Activated CD4-positive, alpha-beta T cell treated with anti-CD3 and anti-CD28 coated beads, Interleukin-2, amount 10 ng/mL, durations not matched to agents 7 days and 5 days (primary cell): ENCODE results near the gene CNGA1. TPM values are rescaled to one million over a fixed set of nuclear protein-coding genes. Genes with fewer than 3 reads are reported as not detected.
A peak's percentile ranks its signal among the peaks of the same experiment; 100 is the strongest.
"Not testable (repeated sequence)": the region's sequence is repeated elsewhere in the genome, so short reads cannot be mapped to it uniquely, and the experiment has no call there.

Experiments
- CTCF ChIA-PET: fragments of 350-600 bp; sonication (Branson Sonifier 250); formaldehyde crosslinking; loops from one replicate; lab custom pipeline; 2021; ENCODE audit warnings: antibody characterized with exemption; lab: Charles Lee
- POLR2A ChIA-PET: fragments of 350-600 bp; sonication (Branson Sonifier 250); formaldehyde crosslinking; loops from one replicate; lab custom pipeline; 2021; ENCODE audit warnings: antibody characterized with exemption; lab: Charles Lee
- DNase-seq: peaks from one replicate; pipeline ENCODE4 v3.0.0-alpha.2; 2020
- H3K27ac Mint-ChIP-seq: one replicate; pipeline ENCODE4 v1.8.0; 2021; ENCODE audit warnings: mild to moderate bottlenecking, moderate library complexity, mixed read lengths
- H3K27me3 Mint-ChIP-seq: one replicate; pipeline ENCODE4 v1.8.0; 2021; ENCODE audit warnings: mixed read lengths
- H3K36me3 Mint-ChIP-seq: one replicate; pipeline ENCODE4 v1.8.0; 2021; ENCODE audit warnings: low read depth, mixed read lengths
- H3K4me1 Mint-ChIP-seq: one replicate; pipeline ENCODE4 v1.8.0; 2021; ENCODE audit warnings: mixed read lengths
- H3K4me3 Mint-ChIP-seq: one replicate; pipeline ENCODE4 v1.8.0; 2021; ENCODE audit warnings: mild to moderate bottlenecking, moderate library complexity, mixed read lengths
- H3K9me3 Mint-ChIP-seq: one replicate; pipeline ENCODE4 v1.8.0; 2021; ENCODE audit warnings: mixed read lengths
- total RNA-seq, 2 experiments: library from RNA; stranded (reverse); gene quantifications; one replicate each; pipeline ENCODE4 v1.2.3, GENCODE V29; 2021

The CNGA1 gene
- total RNA-seq, 2 experiments from 2014 or later, result not detected

GRCh38 chr4:47942081-47942819, 74.2 kb downstream of the CNGA1 start:
- Mint-ChIP-seq H3K4me1 (no peaks in the 10 kb centered on the region), H3K9me3 (no peaks in the 10 kb centered on the region), H3K4me3 (no peak overlapping the region), H3K36me3 (no peaks in the 10 kb centered on the region), H3K27me3 (no peaks in the 10 kb centered on the region), H3K27ac (no peak overlapping the region)
- POLR2A ChIA-PET, result no interaction called here
- CTCF ChIA-PET, result no interaction called here
- DNase-seq, result no peak

DNA sequence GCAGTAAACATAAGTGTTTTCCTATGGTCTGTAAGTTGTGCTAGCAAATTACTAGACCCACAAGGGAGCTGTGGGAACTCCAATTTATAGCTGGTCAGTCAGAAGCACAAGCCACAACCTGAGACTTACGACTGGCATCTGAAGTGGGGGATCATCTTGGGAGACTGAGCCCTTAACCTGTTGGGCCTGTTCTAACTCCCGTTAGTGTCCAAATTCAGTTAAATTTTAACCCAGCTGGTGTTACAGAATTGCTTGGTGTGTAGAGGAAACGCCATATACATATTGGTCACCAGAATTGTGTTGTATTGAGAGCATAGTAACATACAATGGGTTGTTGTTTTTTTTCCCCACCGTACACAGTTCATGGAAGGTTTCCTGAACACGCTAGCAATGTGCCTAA, 77.0 kb downstream of the CNGA1 start:
- CTCF ChIA-PET, result no interaction called here
- no peaks in the 10 kb centered on the region for H3K9me3 Mint-ChIP-seq

GRCh38 chr4:47936336-47936735, 80.1 kb downstream of the CNGA1 start:
- POLR2A ChIA-PET, result no interaction called here
- CTCF ChIA-PET, result no interaction called here

More for the DNA sequence above, 77.0 kb downstream of the CNGA1 start:
- no peak overlapping the region for H3K27ac Mint-ChIP-seq
- no peaks in the 10 kb centered on the region for H3K36me3 Mint-ChIP-seq
- H3K4me3 Mint-ChIP-seq, result no peak overlapping the region
- DNase-seq, result no peak
- H3K27me3 Mint-ChIP-seq, result peaks cover 2% of the 10 kb centered on the region
- H3K4me1 Mint-ChIP-seq, result no peaks in the 10 kb centered on the region
- POLR2A ChIA-PET, result no interaction called here

DNA sequence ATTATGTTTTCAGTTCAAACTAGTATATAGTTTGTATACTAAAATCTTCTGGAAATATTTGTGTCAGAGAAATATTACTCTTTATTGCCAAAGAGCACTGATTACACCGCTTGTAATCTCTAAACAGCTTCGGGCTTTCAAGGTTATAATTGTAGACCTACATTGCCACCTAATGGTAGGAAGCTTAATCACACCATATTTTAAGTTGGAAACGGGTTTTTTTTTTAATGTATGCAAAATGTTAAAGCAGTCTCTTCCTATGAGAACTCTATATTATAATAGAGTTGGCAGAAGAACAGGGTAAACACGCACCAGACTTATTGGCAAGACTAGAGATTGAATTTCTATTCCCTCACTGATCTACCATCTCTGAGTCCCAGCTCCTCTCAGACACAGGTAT, 82.6 kb downstream of the CNGA1 start:
- H3K4me3 Mint-ChIP-seq, result no peak overlapping the region
- ChIA-PET POLR2A (no interaction called here), CTCF (interaction anchor here (1.0 to 1.5 kb wide), 5 partner anchors 12 to 261 kb away, joined by 3 to 4 read pairs (median 3); partner anchors contain the start of gene NFXL1)
- no peak overlapping the region for H3K27ac Mint-ChIP-seq
- H3K36me3 Mint-ChIP-seq, result no peaks in the 10 kb centered on the region
- no peak for DNase-seq
- H3K27me3 Mint-ChIP-seq, result peaks cover 6% of the 10 kb centered on the region
- H3K9me3 Mint-ChIP-seq, result no peaks in the 10 kb centered on the region
- H3K4me1 Mint-ChIP-seq, result no peaks in the 10 kb centered on the region

More at GRCh38 chr4:47936336-47936735, 80.1 kb downstream of the CNGA1 start:
- Mint-ChIP-seq H3K36me3 (no peaks in the 10 kb centered on the region), H3K27ac (no peak overlapping the region), H3K9me3 (no peaks in the 10 kb centered on the region), H3K4me3 (no peak overlapping the region), H3K4me1 (no peaks in the 10 kb centered on the region), H3K27me3 (peaks cover 2% of the 10 kb centered on the region)
- DNase-seq, result no peak

GRCh38 chr4:47930971-47931804, 85.3 kb downstream of the CNGA1 start:
- H3K27ac Mint-ChIP-seq, result no peak overlapping the region
- POLR2A ChIA-PET, result no interaction called here
- H3K9me3 Mint-ChIP-seq, result no peaks in the 10 kb centered on the region
- H3K27me3 Mint-ChIP-seq, result peaks cover 8% of the 10 kb centered on the region
- DNase-seq, result no peak
- H3K4me1 Mint-ChIP-seq, result peaks cover 6% of the 10 kb centered on the region
- H3K4me3 Mint-ChIP-seq, result no peak overlapping the region
- CTCF ChIA-PET, result no interaction called here
- H3K36me3 Mint-ChIP-seq, result no peaks in the 10 kb centered on the region

DNA sequence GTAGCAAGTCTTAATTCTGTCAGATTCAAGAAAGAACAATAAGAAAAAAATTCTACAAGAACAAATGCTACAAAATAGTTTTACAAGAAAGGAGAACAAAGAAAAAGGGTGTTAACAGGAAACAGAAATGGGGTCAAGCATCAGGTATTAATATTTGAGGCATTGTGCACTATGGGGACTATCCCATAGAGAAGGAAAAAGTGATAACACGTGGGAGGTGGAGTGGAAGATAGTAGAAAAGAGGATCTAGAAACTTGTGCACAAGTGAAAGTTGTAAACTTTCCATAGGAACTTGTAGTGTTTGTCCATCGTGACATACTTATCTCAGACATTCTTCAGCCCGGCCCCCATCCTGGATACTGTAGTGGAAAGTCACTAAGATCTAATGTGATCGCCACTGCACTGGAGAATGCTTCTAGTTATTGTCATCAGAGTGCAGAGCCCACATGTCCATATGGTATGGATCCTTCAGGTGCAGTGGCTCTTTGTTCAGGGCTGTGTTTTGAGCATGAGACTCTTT, 86.7 kb downstream of the CNGA1 start:
- POLR2A ChIA-PET, result no interaction called here
- no peak for DNase-seq

GRCh38 chr4:47926667-47927258, 89.7 kb downstream of the CNGA1 start:
- Mint-ChIP-seq H3K4me1 (peaks cover 6% of the 10 kb centered on the region), H3K4me3 (peak overlapping the region; percentile 23), H3K27ac (no peak overlapping the region), H3K36me3 (no peaks in the 10 kb centered on the region), H3K9me3 (no peaks in the 10 kb centered on the region), H3K27me3 (peaks cover 20% of the 10 kb centered on the region)
- peak; percentile 67 for DNase-seq
- ChIA-PET POLR2A (no interaction called here), CTCF (interaction anchor here (1.4 kb wide), 1 partner anchor 87 kb away, joined by 3 read pairs; no protein-coding TSS in a partner anchor)

More for the DNA sequence above, 86.7 kb downstream of the CNGA1 start:
- Mint-ChIP-seq H3K27ac (no peak overlapping the region), H3K27me3 (peaks cover 15% of the 10 kb centered on the region), H3K36me3 (no peaks in the 10 kb centered on the region), H3K4me3 (no peak overlapping the region), H3K9me3 (no peaks in the 10 kb centered on the region), H3K4me1 (peaks cover 6% of the 10 kb centered on the region)
- CTCF ChIA-PET, result no interaction called here

- POLR2A ChIA-PET, H3K9me3 Mint-ChIP-seq, H3K4me3 Mint-ChIP-seq, DNase-seq, H3K27ac Mint-ChIP-seq, H3K4me1 Mint-ChIP-seq, H3K36me3 Mint-ChIP-seq: not testable (repeated sequence)
- CTCF ChIA-PET, result interaction anchor here (0.6 to 1.5 kb wide), 2 partner anchors 25 to 32 kb away, joined by 3 to 4 read pairs; no protein-coding TSS in a partner anchor
- peaks cover 18% of the 10 kb centered on the region for H3K27me3 Mint-ChIP-seq
These were observed 93.2 kb downstream of the CNGA1 start for GRCh38 chr4:47923261-47923608.

- CTCF ChIA-PET, result interaction anchor here (0.5 to 1.5 kb wide), 2 partner anchors 32 to 267 kb away, joined by 3 read pairs; no protein-coding TSS in a partner anchor
- H3K36me3 Mint-ChIP-seq, H3K4me1 Mint-ChIP-seq, H3K4me3 Mint-ChIP-seq, POLR2A ChIA-PET, H3K9me3 Mint-ChIP-seq, DNase-seq, H3K27ac Mint-ChIP-seq: not testable (repeated sequence)
- peaks cover 15% of the 10 kb centered on the region for H3K27me3 Mint-ChIP-seq
These were observed 93.8 kb downstream of the CNGA1 start for GRCh38 chr4:47922436-47923260.

DNA sequence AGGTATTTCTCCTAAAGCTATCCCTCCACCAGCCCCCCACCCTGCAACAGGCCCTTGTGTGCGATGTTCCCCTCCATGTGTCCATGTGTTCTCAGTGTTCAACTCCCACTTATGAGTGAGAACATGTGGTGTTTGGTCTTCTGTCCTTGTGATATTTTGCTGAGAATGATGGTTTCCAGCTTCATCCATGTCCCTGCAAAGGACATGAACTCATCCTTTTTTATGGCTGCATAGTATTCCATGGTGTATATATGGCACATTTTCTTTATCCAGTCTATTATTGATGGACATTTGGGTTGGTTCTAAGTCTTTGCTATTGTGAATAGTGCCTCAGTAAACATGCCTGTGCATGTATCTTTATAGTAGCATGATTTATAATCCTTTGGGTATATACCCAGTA, 99.3 kb downstream of the CNGA1 start:
- DNase-seq, H3K4me3 Mint-ChIP-seq, H3K9me3 Mint-ChIP-seq, CTCF ChIA-PET, H3K36me3 Mint-ChIP-seq, H3K27ac Mint-ChIP-seq, H3K27me3 Mint-ChIP-seq: not testable (repeated sequence)
- POLR2A ChIA-PET, result interaction anchor here (0.7 kb wide), 1 partner anchor 327 kb away, joined by 3 read pairs; no protein-coding TSS in a partner anchor
- H3K4me1 Mint-ChIP-seq, result peaks cover 26% of the 10 kb centered on the region

DNA sequence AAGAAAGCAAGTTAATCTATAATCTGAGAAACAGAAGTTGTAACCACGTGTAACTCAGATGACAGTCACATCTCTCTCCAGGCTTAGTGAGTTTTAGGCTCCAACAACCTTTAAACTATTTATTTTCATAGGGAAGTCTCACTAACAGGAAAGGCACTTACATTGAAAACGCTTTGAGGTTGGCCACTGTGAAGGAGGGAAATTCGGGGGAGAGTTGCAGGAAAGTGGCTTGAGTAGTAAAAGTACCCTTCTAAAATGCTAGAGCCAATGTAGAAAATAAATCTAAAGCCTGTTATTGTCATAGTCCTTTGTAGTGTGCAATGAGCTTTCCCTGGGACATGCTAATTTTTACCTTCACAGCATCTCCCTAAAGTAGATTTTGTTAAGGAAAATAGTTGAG, 101.1 kb downstream of the CNGA1 start:
- peaks cover 8% of the 10 kb centered on the region for H3K9me3 Mint-ChIP-seq
- peaks cover 2% of the 10 kb centered on the region for H3K27me3 Mint-ChIP-seq
- CTCF ChIA-PET, result interaction anchor here (1.3 to 1.4 kb wide), 2 partner anchors 16 to 219 kb away, joined by 3 to 4 read pairs; partner anchors contain the start of gene TXK
- no peak overlapping the region for H3K27ac Mint-ChIP-seq
- H3K36me3 Mint-ChIP-seq, result peaks cover 16% of the 10 kb centered on the region
- POLR2A ChIA-PET, result no interaction called here
- no peak for DNase-seq
- peaks cover 32% of the 10 kb centered on the region for H3K4me1 Mint-ChIP-seq
- peak overlapping the region; percentile 97 for H3K4me3 Mint-ChIP-seq

DNA sequence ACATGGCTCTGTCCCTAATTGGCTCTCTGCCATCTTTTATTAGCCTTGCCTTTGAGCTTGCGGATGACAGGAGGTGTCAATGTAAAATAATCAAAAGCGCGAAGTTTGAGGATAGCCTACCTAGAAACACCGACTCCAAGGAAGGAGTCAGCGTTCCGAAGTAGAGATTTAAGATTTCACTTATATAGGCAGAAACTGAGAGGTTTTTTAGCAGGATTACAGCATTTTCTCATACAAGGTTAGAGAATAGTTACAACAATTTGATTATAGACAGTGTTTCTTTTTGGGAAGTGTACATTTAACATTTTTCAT, 101.6 kb downstream of the CNGA1 start:
- POLR2A ChIA-PET, result no interaction called here
- Mint-ChIP-seq H3K27ac (peak overlapping the region; percentile 94), H3K9me3 (peaks cover 8% of the 10 kb centered on the region), H3K27me3 (no peaks in the 10 kb centered on the region), H3K36me3 (peaks cover 17% of the 10 kb centered on the region), H3K4me3 (peak overlapping the region; percentile 97), H3K4me1 (peaks cover 36% of the 10 kb centered on the region)
- CTCF ChIA-PET, result interaction anchor here (1.1 to 1.4 kb wide), 2 partner anchors 19 to 219 kb away, joined by 3 read pairs; partner anchors contain the start of gene TXK
- DNase-seq, result no peak
